K562 (cell line): ENCODE data around the gene INSYN2B.

ENCODE experiments used
- CEBPZ ChIP-seq: fragments of 150-350 bp; IDR thresholded peaks from 2 replicates; pipeline ENCODE4 v1.6.1; 2014; ENCODE audit warnings: low read depth, mild to moderate bottlenecking, low read length, borderline replicate concordance
- RAD21 ChIP-seq, 2 experiments: fragments of 250-450 bp in 1 of 2; fragments of 450-650 bp in 1 of 2; sonication (Bioruptor Pico) in 1 of 2; formaldehyde crosslinking in 1 of 2; IDR thresholded peaks in 1 of 2; conservative IDR thresholded peaks in 1 of 2; 2 replicates each; pipeline versions ENCODE4 v1.4.0 to v1.8.0; 2020 to 2022; ENCODE audit warnings: mild to moderate bottlenecking in 2 of 2, moderate library complexity in 1 of 2
- RCOR1 ChIP-seq, 2 experiments: IDR thresholded peaks; 2 replicates each; pipeline ENCODE4 v1.6.1; 2012; ENCODE audit warnings: low read depth in 2 of 2, low read length in 2 of 2, borderline replicate concordance in 1 of 2, improper control_type of control experiment in 1 of 2
- SRSF3 ChIP-seq: fragments of 200-400 bp; formaldehyde crosslinking; IDR thresholded peaks from 2 replicates; pipeline ENCODE4 v1.6.1; 2016; ENCODE audit warnings: mild to moderate bottlenecking, low read length, moderate library complexity; ENCODE audit not compliant: insufficient read depth

GRCh38 chr5:169873642-169874041 is 106.7 kb downstream of the INSYN2B start:
- TF ChIP-seq CEBPZ (no peak), SRSF3 (no peak), RCOR1 (IDR thresholded peaks at IDR 0.05; ENCODE audit: borderline replicate concordance in 1 of 2, low read depth in 2 of 2, low read length in 2 of 2) (no peak), RAD21 (CRISPR knock-in tag; conservative IDR thresholded peaks at IDR 0.05 in 1 of 2, IDR thresholded peaks at IDR 0.05 in 1 of 2) (no peak)
